HG02763 (cell line): ENCODE data around the gene IRF5.
"Not testable (repeated sequence)": the region's sequence is repeated elsewhere in the genome, so short reads cannot be mapped to it uniquely, and the experiment has no call there.

Experiments used
- ATAC-seq: cut with Tn5 transposase; IDR thresholded peaks from one replicate; pipeline ENCODE4 v1.9.1; 2021; ENCODE audit warnings: mild to moderate bottlenecking, moderate library complexity; ENCODE audit not compliant: unreplicated experiment

The IRF5 gene

DNA sequence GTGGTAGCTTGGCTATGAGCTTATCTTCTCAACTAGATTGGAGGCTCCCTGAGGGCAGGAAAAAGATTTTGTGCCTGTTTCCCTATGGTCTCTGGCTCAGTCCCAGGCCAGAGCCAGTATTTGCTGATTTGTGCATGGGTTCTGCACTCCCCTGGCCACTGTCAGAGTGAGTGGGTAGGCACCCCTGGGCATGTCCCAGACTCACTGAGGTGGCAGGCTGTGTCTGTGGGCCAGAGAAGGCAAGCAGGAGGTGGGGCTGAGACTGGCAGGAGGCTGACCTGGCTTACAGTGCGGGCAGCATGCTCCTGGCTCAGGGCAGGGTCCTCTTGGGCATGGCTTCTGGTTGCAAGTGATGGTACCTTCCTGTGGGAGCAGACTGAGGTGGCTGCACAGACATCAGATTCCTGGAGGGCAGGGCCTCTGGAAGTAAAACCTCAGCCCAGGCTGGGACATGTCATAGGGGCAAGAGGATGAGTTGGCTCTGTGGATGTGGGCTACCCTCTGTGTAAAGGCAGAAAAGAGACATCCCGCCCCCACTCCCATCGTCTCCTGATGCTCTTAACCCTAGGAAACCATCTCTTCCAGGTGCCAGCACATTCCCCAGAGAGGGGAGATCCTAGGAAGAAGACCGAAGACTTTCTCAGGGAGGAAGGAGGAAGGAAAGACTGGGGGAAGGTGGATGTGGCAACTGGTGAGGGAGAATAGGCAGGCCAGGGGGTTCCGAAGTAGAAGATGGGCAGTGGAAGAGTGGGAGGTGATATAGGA is 31.5 kb upstream of the IRF5 start:
- no peak for ATAC-seq

DNA sequence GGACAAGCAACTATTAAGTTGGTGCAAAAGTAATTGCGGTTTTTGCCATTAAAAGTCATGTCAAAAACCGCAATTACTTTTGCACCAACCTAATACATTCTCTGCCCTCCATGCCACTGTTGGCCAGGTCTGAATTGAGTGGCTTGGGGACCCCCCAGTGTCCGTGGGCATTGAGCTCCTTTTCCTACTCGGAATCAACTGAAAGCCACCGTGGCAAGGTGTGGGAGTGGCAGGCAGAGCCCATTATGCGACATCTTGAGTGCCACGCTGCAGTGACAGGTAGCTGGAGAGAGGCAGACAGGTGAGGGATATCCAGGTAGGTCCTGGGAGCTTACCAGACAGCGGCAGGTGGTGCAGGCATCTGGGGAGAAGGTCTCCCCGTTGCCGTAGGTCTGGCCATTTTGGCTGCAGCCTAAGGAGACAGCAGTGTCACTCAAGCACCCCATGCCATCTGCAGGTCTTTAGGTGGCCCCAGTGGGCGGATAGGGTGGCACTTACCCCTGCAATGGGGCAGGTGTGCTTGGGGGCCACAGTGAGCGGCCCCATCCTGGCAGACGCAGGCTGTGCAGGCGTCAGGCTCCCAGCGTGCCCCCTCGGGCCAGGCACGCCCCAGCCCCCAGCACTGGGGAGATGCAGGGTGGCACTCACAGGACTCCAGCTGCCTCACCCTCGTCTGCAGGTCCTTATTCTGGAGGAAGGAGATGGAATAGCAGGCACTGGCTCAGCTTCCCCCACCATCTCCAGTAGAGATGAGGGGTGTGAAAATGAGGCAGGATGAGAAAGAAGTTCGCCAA is 30.8 kb upstream of the IRF5 start:
- no peak for ATAC-seq

DNA sequence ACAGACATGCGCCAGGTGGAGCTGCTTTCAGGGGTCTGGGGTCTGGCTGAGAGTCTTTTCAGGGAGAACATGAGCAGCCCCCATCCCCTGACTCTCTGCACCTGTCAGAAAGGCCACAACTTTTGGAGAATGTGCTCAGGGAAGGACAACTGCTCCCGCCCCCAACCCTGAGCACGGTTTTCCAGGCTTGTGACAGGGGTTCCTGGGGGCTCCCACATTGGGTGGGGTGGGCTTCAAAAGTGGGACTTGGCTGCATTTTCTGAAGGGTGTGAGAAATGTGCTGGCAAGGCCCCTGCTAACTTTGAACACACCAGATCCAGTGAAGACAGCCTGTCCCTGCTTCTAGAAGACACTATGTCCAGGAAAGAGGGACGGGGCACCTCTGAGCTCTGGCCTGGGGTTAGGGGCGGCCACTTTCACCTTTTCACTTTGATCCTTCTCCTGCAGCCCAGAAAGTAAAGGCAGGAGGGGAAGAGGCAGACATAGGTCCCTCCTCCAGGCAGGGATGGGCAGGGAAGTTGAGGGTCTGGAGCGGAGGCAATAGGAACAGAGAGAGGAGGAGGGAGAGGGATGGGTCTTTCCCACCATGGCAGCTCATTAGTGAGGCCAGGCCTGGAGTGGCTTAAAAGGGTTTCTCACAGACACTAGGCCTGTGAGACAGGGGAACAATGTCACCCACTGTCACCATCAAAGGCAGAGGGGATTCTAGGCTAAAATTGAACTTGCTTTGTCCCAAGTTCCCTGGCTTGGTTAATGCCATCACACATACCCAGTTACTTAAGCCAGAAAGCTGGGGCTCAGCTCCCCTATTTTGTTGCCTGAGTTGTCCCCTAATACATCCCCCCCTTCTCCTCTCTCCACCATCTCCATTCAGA is 28.7 kb upstream of the IRF5 start:
- ATAC-seq = no peak

DNA sequence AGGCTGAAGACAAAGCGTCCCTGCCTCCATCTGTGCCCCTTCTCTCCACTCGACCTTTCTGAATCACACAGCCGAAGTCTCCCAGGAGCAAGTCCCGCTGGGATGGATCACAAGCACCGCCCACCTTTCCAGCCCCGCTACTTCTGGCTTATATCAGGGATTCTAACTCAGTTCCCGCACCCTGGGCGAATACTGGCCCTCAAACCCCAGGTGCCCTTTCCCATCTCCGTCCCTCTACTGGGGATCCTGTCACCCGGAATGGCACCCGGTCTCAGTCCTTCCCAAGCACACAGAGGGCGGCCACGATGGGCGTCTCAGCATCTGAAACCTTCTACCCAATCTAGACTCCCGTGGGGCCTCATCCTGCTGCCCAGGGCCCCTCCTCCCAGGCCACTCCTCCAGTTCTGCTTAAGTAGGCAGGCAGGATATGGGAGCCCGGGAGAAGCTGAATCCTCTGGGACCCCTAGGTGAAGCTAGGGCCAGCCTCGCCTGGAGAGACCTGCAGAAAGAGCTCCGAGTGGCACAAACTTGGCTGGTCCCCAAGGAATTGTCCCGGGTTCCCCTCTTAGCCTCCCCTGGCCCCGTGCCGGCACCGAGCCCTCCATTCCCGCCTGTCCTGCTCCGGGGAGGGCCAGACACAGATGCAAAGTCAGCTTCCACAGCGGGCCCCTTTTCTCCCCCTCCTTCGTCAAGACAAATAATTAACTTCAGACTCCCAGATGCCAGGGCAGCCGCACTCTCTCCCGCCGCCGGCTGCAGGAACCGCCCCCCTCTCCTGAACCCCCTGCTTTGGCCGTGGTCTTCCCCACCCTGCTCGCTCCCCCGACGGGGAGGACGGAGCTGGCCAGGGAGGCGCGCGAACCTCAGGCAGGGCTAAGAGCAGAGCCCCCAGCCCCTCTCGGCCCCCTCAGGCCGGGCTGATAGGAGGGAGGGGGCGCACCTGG is 27.8 kb upstream of the IRF5 start:
- no peak for ATAC-seq

GRCh38 chr7:128910569-128910945 is 27.2 kb upstream of the IRF5 start, which contains the start of gene KCP:
TSS of gene KCP (minus strand) at chr7:128910709. CDS start at chr7:128910676, 33 bp downstream.
- ATAC-seq = no peak

GRCh38 chr7:128911423-128912031 is 26.2 kb upstream of the IRF5 start:
- ATAC-seq = no peak

DNA sequence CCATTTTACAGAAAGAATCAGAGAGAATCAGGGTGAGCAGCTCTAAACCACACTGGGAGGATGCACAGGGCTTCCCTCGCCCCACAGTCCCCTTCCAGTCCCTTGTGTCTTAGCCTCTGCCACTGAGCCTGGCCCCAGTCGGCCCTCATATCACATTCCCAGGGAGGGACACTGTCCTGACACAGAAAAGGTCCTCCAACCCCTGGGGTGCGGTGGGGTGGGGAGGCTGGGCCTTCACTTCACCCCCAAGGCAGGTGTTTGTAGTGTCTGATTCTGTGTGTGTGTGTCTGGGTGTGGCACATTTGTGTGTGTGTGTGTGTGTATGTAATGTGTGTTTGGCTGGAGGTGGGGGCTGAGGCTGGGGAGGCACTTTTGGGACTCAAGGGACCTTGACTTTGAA is 25.4 kb upstream of the IRF5 start:
- ATAC-seq = no peak

- ATAC-seq = not testable (repeated sequence)
These were observed 24.8 kb upstream of the IRF5 start for GRCh38 chr7:128912709-128913495.

- ATAC-seq = no peak
These were observed 23.7 kb upstream of the IRF5 start for GRCh38 chr7:128913870-128914565.

GRCh38 chr7:128914566-128915151 is 23.1 kb upstream of the IRF5 start:
- no peak for ATAC-seq

DNA sequence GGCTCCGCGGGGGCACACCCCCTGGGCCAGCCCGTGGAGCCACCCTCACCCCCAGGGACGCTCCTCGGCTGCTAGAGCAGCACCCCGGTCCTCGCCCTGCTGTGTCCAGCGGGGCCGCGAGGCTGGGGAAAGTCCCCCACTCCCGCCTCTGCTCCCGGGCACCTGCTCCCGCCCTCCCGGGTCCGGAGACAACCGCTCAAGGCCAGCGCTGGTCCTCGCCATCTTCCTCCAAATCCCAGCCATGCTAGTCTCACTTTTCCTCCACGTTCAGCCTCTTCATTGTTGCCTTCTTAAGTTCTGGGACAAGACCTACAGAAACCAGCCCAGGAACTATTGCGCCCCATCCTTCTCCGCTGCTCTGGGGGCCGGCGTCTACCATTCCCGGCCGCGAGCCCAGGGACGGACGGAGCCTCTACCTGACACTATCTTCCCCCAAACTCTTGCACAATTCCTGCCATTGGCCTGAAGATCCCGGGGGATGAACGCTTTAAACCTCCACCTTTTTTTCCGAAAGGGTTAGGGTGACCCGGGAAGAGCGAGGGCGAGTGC is 22.4 kb upstream of the IRF5 start:
- ATAC-seq = no peak

- no peak for ATAC-seq
These were observed 21.7 kb upstream of the IRF5 start for GRCh38 chr7:128915841-128916642.

GRCh38 chr7:128916643-128916915 is 21.1 kb upstream of the IRF5 start:
- no peak for ATAC-seq

DNA sequence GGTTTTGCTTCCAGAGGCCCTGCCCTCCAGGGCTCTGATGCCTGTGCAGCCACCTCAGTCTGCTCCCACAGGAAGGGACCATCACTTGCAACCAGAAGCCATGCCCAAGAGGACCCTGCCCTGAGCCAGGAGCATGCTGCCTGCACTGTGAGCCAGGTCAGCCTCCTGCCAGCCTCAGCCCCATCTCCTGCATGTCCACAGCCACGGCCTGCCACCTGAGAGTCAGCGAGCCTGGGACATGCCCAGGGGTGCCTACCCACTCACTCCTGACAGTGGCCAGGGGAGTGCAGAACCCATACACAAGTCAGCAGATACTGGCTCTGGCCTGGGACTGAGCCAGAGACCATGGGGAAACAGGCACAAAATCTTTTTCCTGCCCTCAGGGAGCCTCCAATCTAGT is 20.6 kb upstream of the IRF5 start:
- ATAC-seq = no peak

DNA sequence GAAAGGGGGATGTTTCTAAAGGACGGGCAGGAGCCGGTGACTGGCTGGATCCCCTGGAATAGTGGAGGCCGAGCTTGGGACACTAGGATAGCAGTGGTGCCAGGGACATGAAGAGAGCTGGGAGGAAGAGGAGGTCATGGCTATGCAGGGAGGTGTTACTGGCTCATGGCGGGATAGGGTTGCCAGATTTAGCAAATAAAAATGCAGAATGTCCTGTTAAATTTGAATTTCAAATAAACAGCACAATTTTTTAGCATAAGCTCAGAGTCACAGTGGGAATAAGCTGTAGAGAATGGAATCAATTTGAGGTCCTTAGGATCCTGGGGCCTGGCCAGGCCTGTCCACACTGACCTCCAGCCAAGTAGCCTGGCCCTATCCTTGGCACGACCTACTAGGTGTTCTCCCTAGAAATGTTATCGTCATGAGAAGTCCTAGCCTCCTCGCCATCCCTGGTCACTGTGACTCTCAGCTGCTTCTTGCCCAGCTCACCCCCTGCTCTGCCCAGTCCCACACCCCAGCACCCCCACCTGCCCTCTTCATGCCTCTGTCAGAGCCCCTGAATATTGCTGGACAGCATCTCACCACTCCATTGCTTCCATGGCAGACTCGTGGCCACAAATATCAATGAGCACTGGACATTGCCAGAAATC is 19.6 kb upstream of the IRF5 start:
- ATAC-seq = no peak

GRCh38 chr7:128919241-128919640 is 18.5 kb upstream of the IRF5 start:
- ATAC-seq = no peak
